ENCODE measurements around the gene APEH.

DNA sequence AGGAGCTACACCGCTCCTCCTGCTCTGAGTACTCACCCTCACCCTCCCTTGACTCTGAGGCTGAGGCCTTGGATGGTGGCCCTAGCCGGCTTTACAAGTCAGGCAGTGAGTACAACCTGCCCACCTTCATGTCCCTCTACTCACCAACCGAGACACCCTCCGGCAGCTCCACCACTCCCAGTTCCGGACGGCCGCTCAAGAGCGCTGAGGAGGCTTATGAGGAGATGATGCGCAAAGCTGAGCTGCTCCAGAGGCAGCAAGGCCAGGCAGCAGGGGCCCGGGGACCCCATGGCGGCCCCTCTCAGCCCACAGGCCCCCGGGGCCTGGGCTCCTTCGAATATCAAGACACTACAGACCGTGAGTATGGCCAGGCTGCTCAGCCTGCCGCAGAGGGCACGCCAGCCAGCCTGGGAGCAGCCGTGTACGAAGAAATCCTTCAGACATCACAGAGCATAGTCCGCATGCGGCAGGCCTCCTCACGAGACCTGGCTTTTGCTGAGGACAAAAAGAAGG, 21.2 kb upstream of the APEH start:
- no peak for TF ChIP-seq POLR2AphosphoS5 (IDR thresholded peaks at IDR 0.05; ENCODE audit: borderline replicate concordance, low read depth, low read length)
- TF ChIP-seq EZH2 (IDR thresholded peaks at IDR 0.05), result no peak
- TF ChIP-seq FOXP2 (optimal IDR thresholded peaks at IDR 0.05; ENCODE audit: control extremely low read depth, extremely low read length, insufficient read depth), result no peak

All from SK-N-MC (cell line).